ENCODE results near the gene GMDS.

GRCh38 chr6:1714654-1715053, 530.8 kb downstream of the GMDS start:
- TF ChIP-seq CSDC2 (CRISPR knock-in tag; IDR thresholded peaks at IDR 0.05) (no peak), OSR1 (CRISPR knock-in tag; IDR thresholded peaks at IDR 0.05) (no peak), ZNF8 (CRISPR knock-in tag; IDR thresholded peaks at IDR 0.05) (no peak), CREB5 (CRISPR knock-in tag; IDR thresholded peaks at IDR 0.05; ENCODE audit: low read depth) (no peak), TSHZ2 (CRISPR knock-in tag; IDR thresholded peaks at IDR 0.05) (no peak), ARNTL (CRISPR knock-in tag; IDR thresholded peaks at IDR 0.05; ENCODE audit: borderline replicate concordance, low read depth) (no peak), PATZ1 (CRISPR knock-in tag; IDR thresholded peaks at IDR 0.05; ENCODE audit: borderline replicate concordance) (no peak), ZFP30 (CRISPR knock-in tag; IDR thresholded peaks at IDR 0.05) (no peak), GLIS3 (CRISPR knock-in tag; IDR thresholded peaks at IDR 0.05) (no peak)

All from SK-N-SH treated with all-trans-retinoic acid at 6 μM for 48 hours (cell line).